ENCODE results near the gene PES1. TPM values are rescaled to one million over a fixed set of nuclear protein-coding genes. Genes with fewer than 3 reads are reported as not detected.

The PES1 gene
- total and polyA plus RNA-seq, 2 of the 13 experiments (the other 11 are each of a cell fraction or from before 2014, with no cell fraction given): 65.1 to 94.7 TPM

GRCh38 chr22:30611197-30611596 lies 19.5 kb upstream of the PES1 start:
- ChIA-PET CTCF (ENCODE audit: low intra/inter-chr PET ratio, low total read pairs) (no interaction called here), POLR2A (no interaction called here)
- H3K79me2 ChIP-seq (ENCODE audit: insufficient read depth, low read length): no peaks in the 10 kb centered on the region
- FAIRE-seq (no peak), DNase-seq (ENCODE audit: low spot score) (no peak), ATAC-seq (no peak)
- H3K4me3 ChIP-seq (replicated peaks in 1 of 3; ENCODE audit: insufficient read depth in 1 of 3, low read depth in 2 of 3, low read length in 3 of 3): no peak overlapping the region
- H3K4me2 ChIP-seq (ENCODE audit: low read depth, low read length): no peak overlapping the region
- H3K27ac ChIP-seq (ENCODE audit: extremely low read length, insufficient read depth, low read length): no peak overlapping the region
- in situ Hi-C loops (cut with HindIII; ENCODE audit: extremely low pct_ligation_motif_present, low pct_unique_long_range_greater_than_20kb): no loop called here
- H3K9me3 ChIP-seq (ENCODE audit: low read length): no peaks in the 10 kb centered on the region
- H3K9ac ChIP-seq (ENCODE audit: insufficient read depth, low read depth, low read length): no peak overlapping the region
- BruUV-seq (replicated peaks): no TSS peak
- peaks cover 27% of the 10 kb centered on the region for H3K4me1 ChIP-seq (ENCODE audit: insufficient read depth, low read length)
- H2AFZ ChIP-seq (ENCODE audit: low read length): no peak overlapping the region
- peaks cover 0 to 13% of the 10 kb centered on the region in 2 experiments; a peak in 3 of 5 replicates for H3K27me3 ChIP-seq (ENCODE audit: control insufficient read depth in 1 of 2, insufficient read depth in 2 of 2, low read length in 2 of 2)
- 54% methylated on average over 1 of the region's 3 CpGs for WGBS (ENCODE audit: low lambda C conversion rate)
- no peaks in the 10 kb centered on the region for H3K36me3 ChIP-seq (replicated peaks in 1 of 2; ENCODE audit: control insufficient read depth in 1 of 2, insufficient read depth in 2 of 2, low read length in 2 of 2)
- intact Hi-C loops (cut with micrococcal nuclease; ENCODE audit: unreplicated experiment): no loop called here
- TF ChIP-seq ZNF577 (CRISPR knock-in tag; IDR thresholded peaks at IDR 0.05; ENCODE audit: borderline replicate concordance, low read depth): no peak
- TF ChIP-seq, protein P1, sequence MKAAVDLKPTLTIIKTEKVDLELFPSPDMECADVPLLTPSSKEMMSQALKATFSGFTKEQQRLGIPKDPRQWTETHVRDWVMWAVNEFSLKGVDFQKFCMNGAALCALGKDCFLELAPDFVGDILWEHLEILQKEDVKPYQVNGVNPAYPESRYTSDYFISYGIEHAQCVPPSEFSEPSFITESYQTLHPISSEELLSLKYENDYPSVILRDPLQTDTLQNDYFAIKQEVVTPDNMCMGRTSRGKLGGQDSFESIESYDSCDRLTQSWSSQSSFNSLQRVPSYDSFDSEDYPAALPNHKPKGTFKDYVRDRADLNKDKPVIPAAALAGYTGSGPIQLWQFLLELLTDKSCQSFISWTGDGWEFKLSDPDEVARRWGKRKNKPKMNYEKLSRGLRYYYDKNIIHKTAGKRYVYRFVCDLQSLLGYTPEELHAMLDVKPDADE (CRISPR knock-in tag; IDR thresholded peaks at IDR 0.05): no peak
- no peaks in the 10 kb centered on the region for H4K20me1 ChIP-seq (ENCODE audit: insufficient read depth, low read length)

DNA sequence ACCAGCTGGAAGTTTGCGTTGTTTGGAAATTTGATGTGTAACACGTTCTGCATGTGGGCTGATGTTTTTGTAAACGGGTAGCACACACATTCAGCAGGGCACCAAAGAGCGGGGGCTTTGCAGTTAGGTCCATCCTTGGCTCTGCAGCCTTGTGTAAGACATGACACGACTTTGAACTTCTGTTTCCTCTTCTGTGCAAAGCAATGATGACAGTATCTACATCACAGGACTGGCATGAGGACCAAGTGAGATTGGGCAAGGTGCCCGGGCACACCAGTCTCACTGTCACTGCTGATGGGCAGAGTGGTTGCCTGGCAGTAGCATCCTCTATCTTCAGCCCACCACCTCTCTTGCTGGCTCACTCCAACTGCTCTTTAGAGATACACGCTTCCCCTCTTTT lies 18.6 kb upstream of the PES1 start:
- BruUV-seq (replicated peaks): no TSS peak
- Histone ChIP-seq H3K4me2 (ENCODE audit: low read depth, low read length) (no peak overlapping the region), H2AFZ (ENCODE audit: low read length) (no peak overlapping the region), H3K4me1 (ENCODE audit: insufficient read depth, low read length) (peaks cover 36% of the 10 kb centered on the region), H3K36me3 (replicated peaks in 1 of 2; ENCODE audit: control insufficient read depth in 1 of 2, insufficient read depth in 2 of 2, low read length in 2 of 2) (no peaks in the 10 kb centered on the region), H3K79me2 (ENCODE audit: insufficient read depth, low read length) (no peaks in the 10 kb centered on the region), H3K4me3 (replicated peaks in 1 of 3; ENCODE audit: insufficient read depth in 1 of 3, low read depth in 2 of 3, low read length in 3 of 3) (no peak overlapping the region), H3K9me3 (ENCODE audit: low read length) (no peaks in the 10 kb centered on the region), H3K27me3 (ENCODE audit: control insufficient read depth in 1 of 2, insufficient read depth in 2 of 2, low read length in 2 of 2) (peaks cover 0 to 13% of the 10 kb centered on the region in 2 experiments; a peak in 3 of 5 replicates), H3K9ac (ENCODE audit: insufficient read depth, low read depth, low read length) (no peak overlapping the region), H3K27ac (ENCODE audit: extremely low read length, insufficient read depth, low read length) (no peak overlapping the region), H4K20me1 (ENCODE audit: insufficient read depth, low read length) (no peaks in the 10 kb centered on the region)
- intact Hi-C loops (cut with micrococcal nuclease; ENCODE audit: unreplicated experiment) (no loop called here), in situ Hi-C loops (cut with HindIII; ENCODE audit: extremely low pct_ligation_motif_present, low pct_unique_long_range_greater_than_20kb) (no loop called here)
- FAIRE-seq: no peak
- DNase-seq (ENCODE audit: low spot score): no peak
- ATAC-seq: no peak
- ChIA-PET CTCF (ENCODE audit: low intra/inter-chr PET ratio, low total read pairs) (no interaction called here), POLR2A (interaction anchor here (0.6 kb wide), 1 partner anchor 830 kb away, joined by 3 read pairs; no protein-coding TSS in a partner anchor)
- 48% methylated on average over 7 of the region's 7 CpGs for WGBS (ENCODE audit: low lambda C conversion rate)
- TF ChIP-seq ETV5 (CRISPR knock-in tag; IDR thresholded peaks at IDR 0.05; ENCODE audit: borderline replicate concordance) (no peak), IRF1 (CRISPR knock-in tag; IDR thresholded peaks at IDR 0.05; ENCODE audit: low read depth) (no peak), CCAR2 (optimal IDR thresholded peaks at IDR 0.05; ENCODE audit: low read depth, low read length) (no peak), KMT2A (CRISPR knock-in tag; IDR thresholded peaks at IDR 0.05) (no peak), NFE2L2 (IDR thresholded peaks at IDR 0.05; ENCODE audit: low read length) (no peak), ZNF383 (CRISPR knock-in tag; IDR thresholded peaks at IDR 0.05; ENCODE audit: borderline replicate concordance) (no peak), PAWR (CRISPR knock-in tag; IDR thresholded peaks at IDR 0.05; ENCODE audit: borderline replicate concordance) (no peak), EP300 (IDR thresholded peaks at IDR 0.05; ENCODE audit: low read depth in 2 of 2, low read length in 2 of 2) (no peak), EP300 (CRISPR knock-in tag; IDR thresholded peaks at IDR 0.05; ENCODE audit: borderline replicate concordance) (no peak), ZC3H4 (CRISPR knock-in tag; IDR thresholded peaks at IDR 0.05; ENCODE audit: borderline replicate concordance) (no peak), SRY (CRISPR knock-in tag; IDR thresholded peaks at IDR 0.05) (no peak), MAF1 (CRISPR knock-in tag; IDR thresholded peaks at IDR 0.05; ENCODE audit: borderline replicate concordance) (no peak)
- TF ChIP-seq, protein P2, sequence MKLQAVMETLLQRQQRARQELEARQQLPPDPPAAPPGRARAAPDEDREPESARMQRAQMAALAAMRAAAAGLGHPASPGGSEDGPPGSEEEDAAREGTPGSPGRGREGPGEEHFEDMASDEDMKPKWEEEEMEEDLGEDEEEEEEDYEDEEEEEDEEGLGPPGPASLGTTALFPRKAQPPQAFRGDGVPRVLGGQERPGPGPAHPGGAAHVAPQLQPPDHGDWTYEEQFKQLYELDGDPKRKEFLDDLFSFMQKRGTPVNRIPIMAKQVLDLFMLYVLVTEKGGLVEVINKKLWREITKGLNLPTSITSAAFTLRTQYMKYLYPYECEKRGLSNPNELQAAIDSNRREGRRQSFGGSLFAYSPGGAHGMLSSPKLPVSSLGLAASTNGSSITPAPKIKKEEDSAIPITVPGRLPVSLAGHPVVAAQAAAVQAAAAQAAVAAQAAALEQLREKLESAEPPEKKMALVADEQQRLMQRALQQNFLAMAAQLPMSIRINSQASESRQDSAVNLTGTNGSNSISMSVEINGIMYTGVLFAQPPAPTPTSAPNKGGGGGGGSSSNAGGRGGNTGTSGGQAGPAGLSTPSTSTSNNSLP (IDR thresholded peaks at IDR 0.05; ENCODE audit: low read depth, low read length): no peak

All from HepG2 (cell line).